NAMALWA (cell line): ENCODE measurements around the gene USP44.
A peak's percentile ranks its signal among the peaks of the same experiment; 100 is the strongest.
"Not testable (repeated sequence)": the region's sequence is repeated elsewhere in the genome, so short reads cannot be mapped to it uniquely, and the experiment has no call there.

Source experiments
- DNase-seq: peaks from one replicate; pipeline ENCODE4 v3.0.0-alpha.2; 2015; ENCODE audit warnings: low spot score

Gene USP44

DNA sequence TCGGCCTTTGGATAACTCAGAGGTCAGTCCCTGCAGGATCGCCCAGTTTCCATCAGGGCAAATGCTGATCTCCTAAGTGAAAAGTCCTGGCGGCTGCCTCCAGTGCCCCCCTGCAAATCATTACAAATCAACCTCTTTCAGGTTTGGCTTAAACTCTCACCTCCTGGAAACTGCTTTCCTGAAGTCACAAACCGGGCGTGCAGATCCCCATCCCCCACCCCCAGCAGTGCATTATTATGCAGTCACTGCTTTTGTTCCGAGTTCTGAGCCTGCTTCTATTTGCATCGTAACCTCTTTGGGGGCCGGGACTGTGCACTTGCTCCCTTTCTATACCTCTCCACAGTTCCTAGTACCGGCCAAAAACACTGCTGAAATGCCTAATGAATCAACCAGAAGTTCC, at the start of gene USP44:
USP44 (minus strand) TSS at position 172 of the 400 bp plus-strand sequence. CDS start 17,220 bp downstream, outside the sequence.
- DNase-seq, result no peak

DNA sequence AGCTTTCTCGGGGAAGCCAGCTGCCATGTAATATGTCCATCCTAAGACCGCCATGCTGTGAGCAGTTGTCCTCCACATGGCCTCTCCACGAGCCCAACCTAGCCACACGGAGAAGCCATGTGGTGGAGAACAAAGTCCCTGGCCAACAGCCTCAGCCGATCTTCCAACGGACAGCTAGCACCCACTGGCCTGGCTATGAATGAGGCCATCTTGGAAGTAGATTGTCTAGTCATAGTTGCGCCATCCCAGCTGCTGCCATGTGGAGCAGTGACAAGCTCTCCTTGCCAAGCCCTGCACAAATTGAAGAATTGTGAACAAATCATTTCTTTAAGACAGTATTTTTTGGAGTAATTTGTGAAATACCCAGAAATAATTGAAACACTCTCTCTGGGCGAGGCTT, 49.3 kb upstream of the USP44 start:
- no peak for DNase-seq

DNA sequence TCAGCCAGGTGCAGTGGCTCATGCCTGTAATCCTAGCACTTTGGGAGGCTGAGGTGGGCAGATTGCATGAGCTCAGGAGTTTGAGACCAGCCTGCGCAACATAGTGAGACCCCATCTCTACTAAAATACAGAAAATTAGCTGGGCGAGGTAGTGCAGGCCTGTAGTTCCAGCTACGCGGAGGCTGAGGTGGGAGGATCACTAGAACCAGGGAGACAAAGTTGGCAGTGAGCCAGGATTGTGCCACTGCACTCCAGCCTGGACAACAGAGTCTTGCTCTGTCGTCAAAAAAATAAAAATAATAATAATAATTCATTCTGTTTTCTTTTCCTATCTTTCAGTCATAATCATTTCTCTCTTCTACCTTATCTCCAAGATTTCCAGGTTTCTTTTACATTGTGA, 48.6 kb upstream of the USP44 start:
- no peak for DNase-seq

DNA sequence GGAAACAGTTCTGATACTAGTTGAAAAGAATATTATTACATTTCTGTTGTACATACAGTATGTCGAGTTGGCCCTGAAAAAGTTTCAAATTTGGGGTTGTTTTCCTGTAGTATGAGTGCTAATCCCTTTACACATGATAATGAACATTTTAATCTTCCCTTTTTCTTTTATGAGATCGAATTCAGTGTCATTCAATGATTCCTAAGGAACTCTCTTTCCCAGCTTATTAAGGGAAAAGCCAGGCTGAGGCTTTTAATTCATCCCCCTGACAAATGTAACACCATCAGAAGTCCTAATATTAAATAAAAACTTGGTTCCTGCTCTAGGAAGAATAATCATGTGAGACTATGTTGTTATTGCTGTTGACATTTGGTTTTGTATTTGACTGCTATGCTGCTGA, 42.9 kb upstream of the USP44 start:
- no peak for DNase-seq

DNA sequence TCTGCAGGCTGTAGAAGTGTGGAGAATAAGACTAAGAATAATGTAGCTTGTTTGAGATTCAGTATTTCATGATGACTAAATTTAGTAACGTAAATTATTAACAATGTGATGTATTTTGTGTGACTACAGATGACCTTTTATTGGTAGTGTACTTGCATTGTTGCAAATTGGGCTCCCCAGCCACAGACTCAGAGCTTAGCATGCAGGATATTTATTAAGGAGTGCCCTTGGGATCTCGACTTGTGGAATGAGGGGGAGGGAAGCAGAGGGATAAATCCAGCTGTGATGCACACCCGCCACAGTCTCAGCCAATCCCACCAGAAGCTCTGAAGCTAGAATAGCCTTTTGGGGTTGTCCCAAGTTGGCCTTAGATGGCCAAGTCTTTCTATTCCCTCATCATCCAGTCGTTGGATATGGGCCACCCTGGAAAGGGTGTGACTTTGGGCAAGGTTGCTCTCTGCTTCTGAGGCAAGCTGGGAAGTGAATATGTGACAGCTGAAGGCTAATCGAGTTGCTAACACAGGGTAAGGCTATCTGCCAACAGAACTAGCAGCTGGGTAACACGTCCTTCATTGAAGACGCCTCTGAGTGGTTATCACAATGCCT, 42.1 kb upstream of the USP44 start:
- DNase-seq, result no peak

DNA sequence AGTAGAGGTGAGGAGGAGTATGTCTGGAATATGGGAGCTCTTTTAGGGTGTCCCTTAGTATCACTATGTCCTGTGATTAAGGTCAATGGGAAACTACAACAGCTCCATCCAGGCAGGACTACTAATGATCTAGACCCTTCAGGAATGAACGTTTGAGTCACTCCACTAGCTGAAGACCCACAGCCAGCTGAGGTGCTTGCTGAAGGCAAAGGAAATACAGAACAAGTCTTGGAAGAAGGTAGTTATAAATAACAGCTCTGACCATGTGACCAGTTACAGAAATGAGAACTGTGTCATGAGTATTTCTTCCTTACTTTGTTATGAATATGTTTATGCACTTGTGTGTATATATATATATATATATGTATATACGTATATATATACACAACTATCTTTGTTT, 40.5 kb upstream of the USP44 start:
- no peak for DNase-seq

DNA sequence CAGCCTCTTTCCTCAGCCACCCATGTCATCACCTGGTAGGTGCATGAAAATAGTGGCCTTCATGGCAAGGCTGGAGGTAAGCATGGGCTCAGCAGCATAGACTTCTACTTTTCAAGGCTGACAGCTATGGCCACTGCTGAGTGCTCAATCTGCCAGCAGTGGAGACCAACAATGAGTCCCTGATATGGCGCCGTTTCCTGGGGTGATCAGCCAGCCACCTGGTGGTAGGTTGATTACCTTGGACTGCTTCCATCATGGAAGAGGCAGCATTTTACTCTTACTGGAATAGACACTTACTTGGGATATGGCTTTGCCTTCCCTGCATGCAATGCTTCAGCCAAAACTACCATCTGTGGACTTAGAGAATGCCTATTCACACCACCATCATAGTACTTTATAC, 39.5 kb upstream of the USP44 start:
- DNase-seq, result no peak

DNA sequence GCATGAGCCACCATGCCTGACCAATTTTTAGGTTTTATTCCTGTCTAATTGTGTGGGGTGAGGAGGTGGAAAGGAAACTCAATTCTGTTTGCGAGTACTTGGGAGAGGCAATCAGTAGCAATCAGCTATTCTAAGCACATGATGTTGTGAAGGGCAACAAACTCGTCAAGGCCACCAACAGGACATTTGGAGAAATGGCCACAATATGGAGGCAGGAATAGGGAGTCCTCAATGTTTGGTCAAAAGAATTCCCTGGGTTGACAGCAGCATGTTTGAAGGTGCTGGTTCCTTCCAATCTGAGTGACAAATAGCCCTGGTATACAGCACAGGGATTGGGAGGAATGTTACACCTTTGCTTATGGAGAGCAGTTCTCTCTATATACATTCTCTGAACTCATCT, 32.7 kb upstream of the USP44 start:
- DNase-seq, result no peak

DNA sequence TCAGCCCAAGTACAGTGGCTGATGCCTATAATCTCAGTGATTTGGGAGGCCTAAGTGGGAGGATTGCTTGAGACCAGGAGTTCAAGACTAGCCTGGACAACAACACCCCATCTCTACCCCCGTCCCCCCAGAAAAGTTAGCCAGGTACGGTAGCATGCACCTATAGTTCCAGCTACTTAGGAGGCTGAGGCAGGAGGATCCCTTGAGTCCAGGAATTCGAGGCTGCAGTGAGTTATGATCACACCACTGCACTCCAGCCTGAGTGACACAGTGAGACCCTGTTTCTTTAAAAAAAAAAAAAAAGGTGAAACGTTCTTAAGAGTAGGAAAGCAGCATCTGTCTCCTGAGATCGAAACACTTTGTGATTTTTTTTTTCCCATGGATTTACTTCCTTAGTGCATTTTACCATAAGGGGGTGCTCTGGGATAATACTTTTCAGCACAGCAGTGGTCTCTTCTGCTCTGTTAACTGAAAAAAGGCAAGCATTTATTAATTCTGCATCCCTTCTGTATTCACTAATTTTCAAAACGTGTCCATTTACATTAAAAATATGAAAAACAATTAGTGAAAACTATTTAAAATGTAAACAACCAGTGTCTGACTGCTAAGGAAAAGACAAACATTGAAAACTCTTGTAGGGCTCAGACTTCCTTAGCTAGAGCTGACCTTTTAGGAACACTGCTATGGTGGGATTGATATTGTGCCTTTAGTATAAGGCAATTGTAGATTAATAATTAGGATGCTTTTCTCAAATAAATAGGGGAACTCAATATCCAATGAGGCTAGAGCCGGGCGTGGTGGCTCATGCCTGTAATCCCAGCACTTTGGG, 31.2 kb upstream of the USP44 start:
- no peak for DNase-seq

DNA sequence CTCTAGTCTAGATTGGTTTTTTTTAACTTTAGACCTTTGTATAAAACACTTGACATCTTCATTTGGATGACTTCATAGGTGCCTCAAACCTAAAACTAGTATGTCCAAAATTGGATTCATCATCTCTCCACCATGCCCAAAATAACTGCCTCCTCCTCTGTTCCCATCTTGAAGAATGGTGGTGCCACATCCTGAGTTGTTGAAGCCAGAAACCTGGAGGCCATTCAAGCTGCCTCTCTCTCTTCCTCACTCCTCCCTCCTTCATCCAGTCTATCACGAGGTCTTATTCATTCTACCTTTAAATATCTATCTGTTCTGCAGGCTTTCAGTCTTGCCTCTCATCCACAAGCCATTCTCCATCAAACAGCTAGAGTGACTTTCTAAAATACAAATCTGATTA, 26.5 kb upstream of the USP44 start:
- DNase-seq, result no peak

DNA sequence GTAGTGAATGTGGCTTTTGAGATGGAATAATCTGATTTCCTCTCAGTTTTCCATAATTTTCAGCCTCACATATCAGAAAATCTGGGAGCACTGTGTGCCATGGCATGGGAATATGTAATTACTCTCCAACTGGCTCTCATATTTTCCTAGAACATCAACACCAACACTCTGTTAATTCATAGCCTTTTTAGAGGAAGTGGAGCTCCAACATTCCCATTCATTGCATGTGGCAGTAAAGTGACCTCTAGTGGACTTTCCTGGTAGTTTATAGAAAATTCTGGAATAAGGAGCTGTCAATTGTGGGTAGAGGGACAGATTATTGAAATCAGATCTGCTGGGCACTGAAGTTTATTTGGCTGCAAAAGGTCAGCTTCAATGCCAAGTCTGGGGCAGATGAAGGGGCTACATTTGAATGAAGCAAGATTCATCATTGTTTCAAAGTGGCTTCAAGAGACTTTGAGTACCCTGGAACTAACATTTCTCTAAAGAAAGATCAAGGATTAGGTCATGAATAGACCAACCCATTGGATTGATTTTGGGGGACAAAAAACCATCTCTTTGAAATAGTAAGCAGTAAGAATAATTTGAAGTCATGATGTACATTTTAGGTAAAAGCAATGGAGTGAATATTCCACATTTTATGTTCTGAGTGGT, 23.6 kb upstream of the USP44 start:
- DNase-seq, result peak; percentile 29

DNA sequence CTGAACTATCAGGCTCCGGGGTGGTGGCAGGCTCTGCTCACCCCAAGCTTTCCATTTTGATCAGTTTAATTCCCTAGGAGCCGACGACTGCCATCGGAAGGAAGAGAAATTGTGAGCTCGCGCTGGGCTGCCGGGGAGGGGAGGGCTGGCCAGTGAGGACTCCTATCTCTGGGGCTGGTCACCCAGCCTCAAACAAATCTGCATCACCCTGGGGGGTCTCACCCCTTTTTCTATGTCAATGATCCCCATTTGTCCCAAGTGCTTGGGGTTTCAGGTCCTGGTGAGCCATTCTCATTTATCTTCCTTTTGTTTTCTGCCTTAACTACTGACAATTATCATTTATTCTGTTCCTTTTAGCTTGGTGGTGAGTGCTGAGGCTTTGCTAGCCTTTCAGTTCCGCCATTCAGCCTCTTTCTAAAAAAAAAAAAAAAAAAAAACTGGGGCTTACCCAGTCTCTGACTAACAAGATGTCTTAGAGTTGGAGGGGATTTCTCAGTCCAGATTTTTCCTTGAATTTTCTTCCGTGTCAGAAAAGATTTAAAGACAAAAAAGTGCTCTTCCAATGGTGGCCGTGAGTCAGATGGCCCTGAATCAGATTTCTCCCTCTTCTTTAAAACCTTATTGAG, 22.8 kb upstream of the USP44 start:
- DNase-seq, result no peak

DNA sequence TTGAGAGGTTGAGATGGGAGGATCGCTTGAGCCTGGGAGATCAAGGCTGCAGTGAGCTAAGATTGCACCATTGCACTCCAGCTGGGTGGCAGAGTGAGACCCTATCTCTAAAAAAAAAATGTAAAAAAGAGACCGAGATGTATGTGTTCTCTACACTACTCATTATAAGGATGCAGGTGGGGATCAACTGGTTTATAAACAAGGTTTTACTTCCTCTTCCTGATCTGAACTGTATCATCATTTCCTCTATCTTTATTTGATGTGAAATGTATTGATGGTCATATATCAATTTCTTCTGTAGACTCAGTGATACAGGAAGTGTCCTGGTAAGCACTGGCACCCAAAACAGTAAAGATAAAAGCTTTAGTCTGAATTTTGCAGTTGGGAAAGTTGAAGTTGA, 20.1 kb upstream of the USP44 start:
- peak; percentile 75 for DNase-seq

DNA sequence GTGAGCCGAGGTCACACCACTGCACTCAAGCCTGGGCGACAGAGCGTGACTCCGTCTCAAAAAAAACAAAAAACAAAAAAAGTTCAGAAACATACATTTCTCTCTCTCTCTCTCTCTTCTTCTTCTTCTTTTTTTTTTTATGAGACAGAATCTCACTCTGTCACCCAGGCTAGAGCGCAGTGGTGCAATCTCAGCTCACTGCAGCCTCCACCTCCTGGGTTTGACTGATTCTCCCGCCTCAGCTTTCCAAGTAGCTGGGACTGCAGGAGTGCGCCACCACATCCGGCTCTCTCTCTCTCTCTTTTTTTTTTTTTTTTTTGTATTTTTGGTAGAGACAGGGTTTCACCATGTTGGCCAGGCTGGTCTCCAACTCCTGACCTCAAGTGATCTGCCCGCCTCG, 16.8 kb upstream of the USP44 start:
- DNase-seq, result not testable (repeated sequence)

DNA sequence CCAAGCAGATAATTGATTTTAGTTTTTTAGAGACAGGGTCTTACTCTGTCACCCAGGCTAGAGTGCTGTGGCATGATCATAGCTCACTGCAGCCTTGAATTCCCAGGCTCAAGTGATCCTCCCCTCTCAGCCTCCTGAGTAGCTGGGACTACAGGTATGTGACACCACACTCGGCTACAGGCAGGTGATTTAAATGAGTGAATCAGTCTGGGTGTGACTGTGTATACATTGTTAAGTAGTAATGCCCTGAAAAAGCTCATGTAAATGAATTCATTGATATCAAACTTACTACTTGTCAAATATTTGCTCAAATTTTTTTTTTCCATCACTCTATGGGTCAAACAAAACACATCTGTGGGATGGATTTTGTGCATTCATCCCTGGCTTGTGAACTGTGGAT, 6.3 kb upstream of the USP44 start:
- DNase-seq, result no peak

DNA sequence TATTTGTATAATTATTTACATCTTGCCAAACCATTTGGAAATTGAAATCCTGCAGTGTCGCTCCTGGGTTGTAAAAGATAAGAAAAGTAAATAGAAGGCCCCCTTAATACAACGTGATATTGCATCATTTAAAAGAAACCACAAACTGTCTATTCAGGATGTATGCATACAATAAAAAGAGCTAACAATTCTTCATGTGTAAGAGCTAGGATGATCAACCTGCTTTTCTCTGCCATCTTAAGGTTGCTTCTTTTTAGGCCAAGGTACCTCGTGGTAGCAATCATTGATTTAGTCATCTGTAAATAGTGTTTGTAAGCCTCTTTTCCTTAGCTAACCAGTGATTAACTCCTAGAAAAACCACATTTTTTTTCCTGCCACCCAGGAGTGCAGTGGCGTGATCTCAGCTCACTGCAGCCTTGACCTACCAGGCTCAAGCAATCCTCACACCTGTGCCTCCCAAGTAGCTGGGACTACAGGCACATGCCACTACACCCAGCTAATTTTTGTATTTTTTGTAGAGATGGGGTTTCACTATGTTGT, 3.3 kb upstream of the USP44 start:
- no peak for DNase-seq

DNA sequence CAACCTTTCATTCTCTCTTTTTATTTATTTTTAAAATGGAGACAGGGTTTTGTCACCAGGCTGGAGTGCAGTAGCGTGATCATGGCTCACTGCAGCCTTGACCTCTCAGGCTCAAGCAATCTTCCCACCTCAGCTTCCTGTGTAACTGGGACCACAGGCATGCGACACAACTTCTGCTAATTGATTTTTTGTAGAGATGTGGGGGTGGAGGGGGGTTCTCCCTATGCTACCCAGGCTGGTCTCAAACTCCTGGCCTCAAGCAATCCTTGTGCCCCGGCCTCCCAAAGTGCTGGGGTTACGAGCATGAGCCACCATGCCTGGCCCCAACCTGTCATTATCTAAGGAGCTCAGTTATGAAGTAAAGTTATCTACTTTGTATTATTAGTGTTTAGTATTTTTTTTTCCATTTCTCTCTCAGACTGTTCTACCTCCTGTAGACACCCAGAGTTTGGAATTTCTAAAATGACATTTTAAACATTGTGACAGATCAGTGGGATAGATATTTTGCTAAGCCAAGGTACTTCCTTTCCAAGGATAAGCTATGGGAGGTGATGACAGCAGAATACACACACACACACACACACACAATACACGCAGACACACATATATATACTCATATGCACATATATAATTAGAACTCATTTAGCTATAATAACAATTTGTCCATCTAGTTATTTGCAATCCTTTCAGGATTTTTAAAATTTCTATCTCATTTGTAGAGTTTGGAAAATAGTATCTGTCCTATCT, 2.1 kb upstream of the USP44 start:
- no peak for DNase-seq

DNA sequence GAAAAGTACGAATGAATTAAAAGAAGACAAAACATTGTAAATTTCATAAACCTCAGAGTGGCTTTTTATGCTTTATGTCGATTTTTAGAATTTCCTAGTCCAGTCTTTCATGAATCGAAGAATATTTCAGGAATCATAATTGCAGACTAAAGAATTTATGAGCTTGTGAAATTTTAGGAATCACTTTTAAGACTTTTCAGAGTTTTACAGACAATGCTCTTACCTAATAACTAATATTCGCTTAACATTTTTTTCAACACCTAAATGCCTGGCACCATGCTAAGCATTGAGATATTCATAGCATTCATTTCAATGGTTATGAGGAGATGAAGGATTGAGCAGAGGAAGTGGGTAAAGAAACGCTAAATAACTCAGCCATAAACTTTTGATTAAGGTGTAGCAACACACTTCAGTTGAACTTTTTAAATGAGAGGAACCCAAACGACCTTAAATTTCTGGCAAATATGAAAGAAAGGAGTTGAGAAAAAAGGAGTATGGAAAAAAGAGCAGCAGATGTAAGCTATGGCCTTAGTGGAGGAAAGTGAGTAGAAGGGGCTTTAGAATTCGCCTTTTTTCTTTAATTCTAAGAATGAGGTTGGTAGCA, 739 bp upstream of the USP44 start:
- no peak for DNase-seq

DNA sequence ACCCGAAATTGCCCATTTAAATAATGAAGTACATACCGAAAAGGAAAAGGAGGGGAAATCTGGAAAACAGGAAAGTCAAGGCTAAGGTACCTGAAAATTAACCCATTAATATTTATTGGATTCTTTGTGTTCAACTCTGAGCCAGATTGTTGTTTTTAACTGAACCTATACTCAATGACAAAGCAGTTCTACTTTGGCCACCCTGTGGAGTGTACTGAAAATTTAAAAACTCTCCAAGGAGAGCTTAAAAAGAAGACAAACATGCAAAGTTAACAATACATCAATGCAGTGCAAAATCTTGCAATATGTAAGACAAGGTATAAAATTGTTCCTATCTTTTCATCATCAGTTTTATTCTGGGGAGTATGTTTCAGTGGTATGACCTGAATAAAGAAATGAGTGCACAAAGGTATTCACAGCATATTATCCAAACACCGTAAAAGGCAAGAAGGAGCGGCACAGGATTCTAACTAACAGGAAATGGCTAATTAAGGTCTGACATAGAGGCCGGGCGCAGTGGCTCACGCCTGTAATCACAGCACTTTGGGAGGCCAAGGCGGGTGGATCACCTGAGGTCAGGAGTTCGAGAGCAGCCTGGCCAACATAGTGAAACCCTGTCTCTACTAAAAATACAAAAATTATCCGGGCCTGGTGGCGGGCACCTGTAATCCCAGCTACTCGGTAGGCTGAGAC, 1.7 kb downstream of the USP44 start:
- no peak for DNase-seq

DNA sequence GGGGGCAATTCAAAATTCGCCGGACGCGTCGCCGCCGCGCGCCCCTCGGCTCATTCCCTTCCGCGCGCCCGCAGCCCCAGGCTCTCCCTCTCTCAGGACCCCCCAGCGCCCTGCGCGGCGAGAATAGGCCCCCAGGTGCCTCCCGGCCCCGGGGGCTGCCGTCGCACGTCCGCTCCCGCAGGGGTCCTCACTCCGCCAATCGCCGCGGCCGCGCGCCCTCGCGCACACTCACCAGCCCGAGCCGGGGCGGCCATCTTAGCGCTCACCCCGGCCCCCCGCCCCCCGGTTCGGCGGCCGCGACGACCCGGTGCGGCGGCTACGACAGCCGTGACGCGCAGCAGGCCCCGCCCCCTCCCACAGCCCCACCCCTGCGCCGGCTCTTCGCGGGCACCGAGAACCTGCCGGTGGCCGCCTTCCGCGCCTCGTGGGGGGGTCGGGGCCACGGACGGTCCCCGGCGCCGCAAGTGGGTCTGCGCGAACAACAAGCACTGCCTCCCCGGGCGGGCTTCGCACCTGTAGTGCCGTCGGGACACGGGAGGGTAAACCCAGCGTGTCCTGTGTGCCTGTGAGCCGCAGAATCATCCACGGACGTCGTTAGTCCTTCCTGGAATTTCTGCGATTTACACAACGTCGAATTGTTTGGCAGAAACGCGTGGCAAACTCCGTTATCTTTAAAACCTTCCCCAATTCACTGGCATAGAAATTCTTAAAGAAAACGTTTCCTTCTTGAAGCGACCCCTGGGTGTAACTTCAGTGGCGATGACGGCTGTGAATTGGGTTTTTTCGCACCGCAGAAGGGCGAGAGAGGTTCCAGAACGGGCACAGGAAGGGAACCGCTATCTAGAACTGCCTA, 2.5 kb downstream of the USP44 start:
- DNase-seq, result no peak
